GM12878 (cell line): ENCODE results near the gene ACSL3. TPM values are rescaled to one million over a fixed set of nuclear protein-coding genes. Genes with fewer than 3 reads are reported as not detected.

Experiments used
- ATAC-seq: fragments of 200-7000 bp; cut with Tn5 transposase; 3 replicates; pipeline ENCODE4 v1.9.1; 2020; ENCODE audit warnings: mild to moderate bottlenecking, moderate library complexity
- BruUV-seq: library from RNA; stranded (reverse); fragments of 400-500 nt; replicated peaks from 2 replicates; lab custom pipeline; 2021; lab: Mats Ljungman, UMichigan
- CTCF ChIA-PET: fragments of 300-600 bp; sonication (Branson Sonifier 250); formaldehyde crosslinking; extraction: SDS; loops from one replicate; lab custom pipeline; 2021; ENCODE audit warnings: inconsistent platforms; lab: Yijun Ruan, JAX
- POLR2A ChIA-PET: fragments of 350-600 bp; formaldehyde crosslinking; extraction: SDS; loops from one replicate; lab custom pipeline; 2021; ENCODE audit warnings: inconsistent platforms; lab: Charles Lee
- RAD21 ChIA-PET: fragments of 300-600 bp; sonication (Branson Sonifier 250); formaldehyde crosslinking; loops from one replicate; lab custom pipeline; 2023; ENCODE audit warnings: antibody characterized with exemption; ENCODE audit not compliant: unreplicated experiment; lab: Charles Lee
- SMC1A ChIA-PET: fragments of 300-600 bp; sonication (Branson Sonifier 250); formaldehyde crosslinking; loops from one replicate; lab custom pipeline; 2023; ENCODE audit not compliant: unreplicated experiment, uncharacterized antibody; lab: Charles Lee
- DNase-seq: peaks from one replicate; pipeline ENCODE4 v3.0.0-alpha.2; 2011; ENCODE audit warnings: low read depth, low spot score
- FAIRE-seq: peaks from 3 replicates; lab custom pipeline; 2011; peaks lifted over from hg19 to GRCh38; lab: Jason Lieb, UNC
- H2AFZ ChIP-seq: 2 replicates; pipeline ENCODE4 v1.6.0; 2011; ENCODE audit warnings: low read depth, low read length, control low read depth; ENCODE audit not compliant: control insufficient read depth
- H3K27ac ChIP-seq: 2 replicates; pipeline ENCODE4 v1.5.1; 2011; ENCODE audit warnings: control low read depth; ENCODE audit not compliant: control insufficient read depth, insufficient read depth
- H3K27me3 ChIP-seq, 2 experiments: replicated peaks in 1 of 2; 2 replicates each; pipeline versions ENCODE4 v1.6.0 to v1.6.1; 2011; ENCODE audit warnings: low read length in 1 of 2; ENCODE audit not compliant: control insufficient read depth in 2 of 2, insufficient read depth in 2 of 2
- H3K36me3 ChIP-seq, 2 experiments: 2 replicates each; pipeline ENCODE4 v1.5.1; 2011; ENCODE audit warnings: low read length in 1 of 2; ENCODE audit not compliant: control insufficient read depth in 2 of 2, insufficient read depth in 2 of 2
- H3K4me1 ChIP-seq: 2 replicates; pipeline ENCODE4 v1.6.1; 2011; ENCODE audit warnings: mild to moderate bottlenecking, low read length, moderate library complexity, mixed read lengths; ENCODE audit not compliant: control insufficient read depth, insufficient read depth
- H3K4me2 ChIP-seq: 2 replicates; pipeline ENCODE4 v1.6.0; 2011; ENCODE audit warnings: control low read depth; ENCODE audit not compliant: control insufficient read depth, insufficient read depth
- H3K4me3 ChIP-seq: fragments of 200-600 bp; sonication (generic); 2 replicates; pipeline ENCODE4 v1.5.1; 2016
- H3K79me2 ChIP-seq: 2 replicates; pipeline ENCODE4 v1.6.0; 2011; ENCODE audit warnings: low read length; ENCODE audit not compliant: control insufficient read depth, insufficient read depth
- H3K9ac ChIP-seq: 2 replicates; pipeline ENCODE4 v1.8.0; 2011; ENCODE audit warnings: low read length, control low read depth, mixed read lengths; ENCODE audit not compliant: control insufficient read depth, insufficient read depth
- H3K9me3 ChIP-seq: replicated peaks from 3 replicates; pipeline ENCODE4 v1.5.1; 2011; ENCODE audit warnings: mild to moderate bottlenecking, low read length; ENCODE audit not compliant: control insufficient read depth, insufficient read depth
- H4K20me1 ChIP-seq: 2 replicates; pipeline ENCODE4 v1.6.0; 2011; ENCODE audit not compliant: control insufficient read depth, insufficient read depth
- BCLAF1 ChIP-seq: fragments of 450-650 bp; IDR thresholded peaks from 2 replicates; pipeline ENCODE4 v1.6.1; 2017; ENCODE audit warnings: antibody characterized with exemption, mild to moderate bottlenecking, moderate library complexity
- CHD1 ChIP-seq: IDR thresholded peaks from 2 replicates; pipeline ENCODE4 v1.6.1; 2012; ENCODE audit warnings: low read depth, low read length, improper control_type of control experiment
- HDAC2 ChIP-seq: fragments of 200-600 bp; sonication (generic); IDR thresholded peaks from 2 replicates; pipeline ENCODE4 v1.6.1; 2017
- MAX ChIP-seq: IDR thresholded peaks from 2 replicates; pipeline ENCODE4 v1.6.1; 2012; ENCODE audit warnings: low read depth, low read length, improper control_type of control experiment
- MYB ChIP-seq: fragments of 150-350 bp; IDR thresholded peaks from 2 replicates; pipeline ENCODE4 v1.6.1; 2014; ENCODE audit warnings: mild to moderate bottlenecking, low read depth, low read length, borderline replicate concordance
- NKRF ChIP-seq: fragments of 450-650 bp; conservative IDR thresholded peaks from 2 replicates; pipeline ENCODE4 v1.6.1; 2017; ENCODE audit warnings: mild to moderate bottlenecking, moderate library complexity
- NR2F1 ChIP-seq: fragments of 450-650 bp; conservative IDR thresholded peaks from 2 replicates; pipeline ENCODE4 v1.6.1; 2017; ENCODE audit warnings: mild to moderate bottlenecking
- PAX8 ChIP-seq: fragments of 450-650 bp; IDR thresholded peaks from 2 replicates; pipeline ENCODE4 v1.6.1; 2017; ENCODE audit warnings: mild to moderate bottlenecking, moderate library complexity
- RAD21 ChIP-seq: IDR thresholded peaks from 2 replicates; pipeline ENCODE4 v1.6.1; 2011; ENCODE audit warnings: mild to moderate bottlenecking, low read depth, low read length, moderate library complexity; ENCODE audit not compliant: insufficient read depth
- RAD51 ChIP-seq: fragments of 450-650 bp; IDR thresholded peaks from 2 replicates; pipeline ENCODE4 v1.6.1; 2016; ENCODE audit warnings: moderate library complexity, mild to moderate bottlenecking, inconsistent platforms
- RUNX3 ChIP-seq: IDR thresholded peaks from 2 replicates; pipeline ENCODE4 v1.6.1; 2012; ENCODE audit warnings: low read length, inconsistent platforms
- SMAD1 ChIP-seq: fragments of 450-650 bp; IDR thresholded peaks from 2 replicates; pipeline ENCODE4 v1.6.1; 2018; ENCODE audit warnings: mild to moderate bottlenecking, low read depth; ENCODE audit not compliant: partially characterized antibody
- TCF12 ChIP-seq: IDR thresholded peaks from 2 replicates; pipeline ENCODE4 v1.6.1; 2011; ENCODE audit warnings: low read depth, mild to moderate bottlenecking, low read length
- ZNF592 ChIP-seq: fragments of 450-650 bp; IDR thresholded peaks from 2 replicates; pipeline ENCODE4 v1.6.1; 2017; ENCODE audit warnings: mild to moderate bottlenecking, moderate library complexity
- WGBS: methylation state at CpG from one replicate; pipeline ENCODE4 v1.1.6; 2016; ENCODE audit warnings: low lambda C conversion rate; ENCODE audit not compliant: insufficient replicate concordance, insufficient coverage; ENCODE audit errors: missing lambda C conversion rate; 5-methylcytosine and 5-hydroxymethylcytosine counted together
- in situ Hi-C: fragments of 300-500 bp; cut with MboI; formaldehyde crosslinking; loops from 9 replicates; pipeline ENCODE4 v1.14.3; 2018; ENCODE audit warnings: mixed read lengths
- intact Hi-C: fragments of 100-400 bp; cut with micrococcal nuclease; formaldehyde crosslinking; loops from one replicate; pipeline ENCODE4 v1.14.2; 2022; ENCODE audit not compliant: unreplicated experiment
- polyA plus RNA-seq, 11 experiments: library from polyadenylated mRNA; depleted of rRNA in 4 of 11; unstranded in 6 of 11; stranded (reverse) in 5 of 11; fragments of >200 nt; fragmentation: Nextera tagmentation in 4 of 11; fragmentation: Illumina TruSeq in 1 of 11; extraction: Ambion mirVana in 4 of 11; extraction: Trizol in 1 of 11; gene quantifications; 1 replicate in 1 of 11; 2 replicates in 10 of 11; pipeline versions ENCODE4 v1.2.1 to v1.2.3, GENCODE V29; 2011 to 2016; ENCODE audit warnings: inconsistent platforms in 2 of 11, missing spikeins in 2 of 11, low read depth in 1 of 11
- total RNA-seq, 4 experiments: library from RNA; depleted of rRNA in 3 of 4; stranded (reverse); fragments of >200 nt in 3 of 4; fragmentation: Illumina TruSeq in 1 of 4; extraction: Trizol in 1 of 4; gene quantifications; 2 replicates each; pipeline versions ENCODE4 v1.2.1 to v1.2.3, GENCODE V29; 2013 to 2021

The ACSL3 gene
- total and polyA plus RNA-seq, 10 of the 15 experiments (the other 5 are each of a cell fraction or from before 2014, with no cell fraction given) = 15.6 to 83.9 (median 56.7) TPM

- ChIA-PET POLR2A (interaction anchor here (0.8 kb wide), 1 partner anchor 11 kb away, joined by 3 read pairs; no protein-coding TSS in a partner anchor), RAD21 (interaction anchor here (0.6 to 0.7 kb wide), 2 partner anchors 11 to 65 kb away, joined by 3 to 4 read pairs; no protein-coding TSS in a partner anchor), CTCF (interaction anchor here (0.6 to 0.7 kb wide), 2 partner anchors 29 to 482 kb away, joined by 3 read pairs; no protein-coding TSS in a partner anchor), SMC1A (interaction anchor here (0.7 to 1.6 kb wide), 4 partner anchors 27 to 33 kb away, joined by 3 to 6 read pairs (median 4); no protein-coding TSS in a partner anchor)
- no peak for DNase-seq
- no peaks in the 10 kb centered on the region for H4K20me1 ChIP-seq
- H3K36me3 ChIP-seq = peaks cover 0 to 6% of the 10 kb centered on the region in 2 experiments; a peak in 2 of 4 replicates
- in situ Hi-C loops (no loop called here), intact Hi-C loops (no loop called here)
- FAIRE-seq = no peak
- H2AFZ ChIP-seq = no peak overlapping the region
- no peaks in the 10 kb centered on the region for H3K79me2 ChIP-seq
- 94% methylated on average over 1 of the region's 1 CpG for WGBS
- H3K4me3 ChIP-seq = no peak overlapping the region
- TF ChIP-seq MYB = no peak
- no peak for TF ChIP-seq RAD51
- TF ChIP-seq ZNF592 = no peak
- TF ChIP-seq PAX8 = no peak
- TF ChIP-seq BCLAF1 = no peak
- no peak for TF ChIP-seq RUNX3
- TF ChIP-seq SMAD1 = no peak
- TF ChIP-seq NR2F1 = no peak
- TF ChIP-seq MAX = no peak
- TF ChIP-seq NKRF = no peak
- TF ChIP-seq CHD1 = no peak
- TF ChIP-seq TCF12 = no peak
- TF ChIP-seq RAD21 = no peak
- no peak for TF ChIP-seq HDAC2
- BruUV-seq = no TSS peak
- no peak overlapping the region for H3K4me2 ChIP-seq
- H3K9me3 ChIP-seq = no peaks in the 10 kb centered on the region
- no peaks in the 10 kb centered on the region for H3K27me3 ChIP-seq
- peaks cover 7% of the 10 kb centered on the region; the same call in 1 of the 2 replicates for H3K4me1 ChIP-seq
- no peak overlapping the region for H3K9ac ChIP-seq
- no peak overlapping the region for H3K27ac ChIP-seq
- ATAC-seq = no peak
Measured at GRCh38 chr2:222944552-222944951, 83.7 kb downstream of the ACSL3 start.
